ENCODE data around the gene CNTN1. TPM values are rescaled to one million over a fixed set of nuclear protein-coding genes. Genes with fewer than 3 reads are reported as not detected.

Gene CNTN1
- total and polyA plus RNA-seq, 2 of the 13 experiments (the other 11 are each of a cell fraction or from before 2014, with no cell fraction given) = 0.01 to 0.07 TPM

DNA sequence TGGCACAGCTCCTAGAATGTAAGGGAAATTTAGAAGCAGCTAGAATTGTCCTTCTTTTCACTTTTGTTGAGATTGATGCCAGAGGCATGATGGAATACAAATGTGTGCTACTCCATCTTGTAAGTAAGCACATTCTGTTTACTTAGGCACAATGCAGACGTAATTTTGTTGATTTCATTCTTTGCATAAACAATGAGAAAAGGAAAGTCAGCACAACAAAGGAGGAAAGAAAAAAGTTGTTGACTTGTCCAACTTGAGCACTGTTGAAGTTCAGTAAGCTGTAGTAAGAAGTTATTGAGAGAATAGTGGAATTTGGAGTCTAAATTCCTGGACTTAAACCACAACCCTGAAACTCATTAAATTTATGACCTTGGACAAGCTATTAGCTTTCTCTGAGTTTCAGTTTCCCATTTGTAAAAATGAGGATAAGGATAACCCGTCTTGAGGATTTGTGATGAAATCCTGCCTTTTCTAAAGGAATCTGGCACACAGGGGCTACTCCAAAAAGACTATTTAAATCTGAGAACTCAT is 19.4 kb upstream of the CNTN1 start:
- FAIRE-seq = no peak
- Histone ChIP-seq H2AFZ (ENCODE audit: low read length) (no peak overlapping the region), H3K36me3 (replicated peaks in 1 of 2; ENCODE audit: control insufficient read depth in 1 of 2, insufficient read depth in 2 of 2, low read length in 2 of 2) (no peaks in the 10 kb centered on the region), H4K20me1 (ENCODE audit: insufficient read depth, low read length) (no peaks in the 10 kb centered on the region), H3K9me3 (ENCODE audit: low read length) (peaks cover 7% of the 10 kb centered on the region), H3K27ac (ENCODE audit: extremely low read length, insufficient read depth, low read length) (no peak overlapping the region), H3K27me3 (ENCODE audit: control insufficient read depth in 1 of 2, insufficient read depth in 2 of 2, low read length in 2 of 2) (no peaks in the 10 kb centered on the region), H3K4me1 (ENCODE audit: insufficient read depth, low read length) (no peaks in the 10 kb centered on the region), H3K79me2 (ENCODE audit: insufficient read depth, low read length) (no peaks in the 10 kb centered on the region), H3K4me3 (replicated peaks in 1 of 3; ENCODE audit: insufficient read depth in 1 of 3, low read depth in 2 of 3, low read length in 3 of 3) (no peak overlapping the region), H3K9ac (ENCODE audit: insufficient read depth, low read depth, low read length) (no peak overlapping the region), H3K4me2 (ENCODE audit: low read depth, low read length) (no peak overlapping the region)
- in situ Hi-C loops (cut with HindIII; ENCODE audit: extremely low pct_ligation_motif_present, low pct_unique_long_range_greater_than_20kb) = no loop called here
- TF ChIP-seq ZBTB7A (CRISPR knock-in tag; IDR thresholded peaks at IDR 0.05) = no peak
- TF ChIP-seq, protein P1, sequence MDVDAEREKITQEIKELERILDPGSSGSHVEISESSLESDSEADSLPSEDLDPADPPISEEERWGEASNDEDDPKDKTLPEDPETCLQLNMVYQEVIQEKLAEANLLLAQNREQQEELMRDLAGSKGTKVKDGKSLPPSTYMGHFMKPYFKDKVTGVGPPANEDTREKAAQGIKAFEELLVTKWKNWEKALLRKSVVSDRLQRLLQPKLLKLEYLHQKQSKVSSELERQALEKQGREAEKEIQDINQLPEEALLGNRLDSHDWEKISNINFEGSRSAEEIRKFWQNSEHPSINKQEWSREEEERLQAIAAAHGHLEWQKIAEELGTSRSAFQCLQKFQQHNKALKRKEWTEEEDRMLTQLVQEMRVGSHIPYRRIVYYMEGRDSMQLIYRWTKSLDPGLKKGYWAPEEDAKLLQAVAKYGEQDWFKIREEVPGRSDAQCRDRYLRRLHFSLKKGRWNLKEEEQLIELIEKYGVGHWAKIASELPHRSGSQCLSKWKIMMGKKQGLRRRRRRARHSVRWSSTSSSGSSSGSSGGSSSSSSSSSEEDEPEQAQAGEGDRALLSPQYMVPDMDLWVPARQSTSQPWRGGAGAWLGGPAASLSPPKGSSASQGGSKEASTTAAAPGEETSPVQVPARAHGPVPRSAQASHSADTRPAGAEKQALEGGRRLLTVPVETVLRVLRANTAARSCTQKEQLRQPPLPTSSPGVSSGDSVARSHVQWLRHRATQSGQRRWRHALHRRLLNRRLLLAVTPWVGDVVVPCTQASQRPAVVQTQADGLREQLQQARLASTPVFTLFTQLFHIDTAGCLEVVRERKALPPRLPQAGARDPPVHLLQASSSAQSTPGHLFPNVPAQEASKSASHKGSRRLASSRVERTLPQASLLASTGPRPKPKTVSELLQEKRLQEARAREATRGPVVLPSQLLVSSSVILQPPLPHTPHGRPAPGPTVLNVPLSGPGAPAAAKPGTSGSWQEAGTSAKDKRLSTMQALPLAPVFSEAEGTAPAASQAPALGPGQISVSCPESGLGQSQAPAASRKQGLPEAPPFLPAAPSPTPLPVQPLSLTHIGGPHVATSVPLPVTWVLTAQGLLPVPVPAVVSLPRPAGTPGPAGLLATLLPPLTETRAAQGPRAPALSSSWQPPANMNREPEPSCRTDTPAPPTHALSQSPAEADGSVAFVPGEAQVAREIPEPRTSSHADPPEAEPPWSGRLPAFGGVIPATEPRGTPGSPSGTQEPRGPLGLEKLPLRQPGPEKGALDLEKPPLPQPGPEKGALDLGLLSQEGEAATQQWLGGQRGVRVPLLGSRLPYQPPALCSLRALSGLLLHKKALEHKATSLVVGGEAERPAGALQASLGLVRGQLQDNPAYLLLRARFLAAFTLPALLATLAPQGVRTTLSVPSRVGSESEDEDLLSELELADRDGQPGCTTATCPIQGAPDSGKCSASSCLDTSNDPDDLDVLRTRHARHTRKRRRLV (CRISPR knock-in tag; IDR thresholded peaks at IDR 0.05) = no peak
- intact Hi-C loops (cut with micrococcal nuclease; ENCODE audit: unreplicated experiment) = no loop called here
- no peak for ATAC-seq
- ChIA-PET POLR2A (no interaction called here), CTCF (ENCODE audit: low intra/inter-chr PET ratio, low total read pairs) (no interaction called here)
- no peak for DNase-seq (ENCODE audit: low spot score)
- BruUV-seq (replicated peaks) = no TSS peak
- 2% methylated on average over 2 of the region's 2 CpGs for WGBS (ENCODE audit: low lambda C conversion rate)

DNA sequence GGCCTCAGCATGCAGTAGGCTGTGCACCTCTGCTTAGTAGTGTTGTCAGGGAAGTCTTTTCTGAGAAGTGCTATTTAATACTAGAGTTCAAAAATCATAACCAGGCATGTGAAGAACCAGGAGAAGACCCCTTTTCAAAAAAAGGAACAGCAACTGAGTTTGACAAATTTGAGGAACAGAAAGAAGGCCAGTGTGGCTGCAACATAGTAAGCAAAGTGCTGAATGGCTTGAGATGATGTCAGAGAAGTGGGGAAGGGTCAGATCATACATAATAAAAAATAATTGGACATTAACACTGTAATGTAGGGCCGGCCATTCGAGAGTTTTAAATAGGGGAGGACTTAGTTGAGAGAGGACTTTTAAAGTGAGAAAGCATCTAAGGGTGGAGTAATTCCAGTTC is 11.1 kb upstream of the CNTN1 start:
- Histone ChIP-seq H3K27ac (ENCODE audit: extremely low read length, insufficient read depth, low read length) (no peak overlapping the region), H3K4me2 (ENCODE audit: low read depth, low read length) (no peak overlapping the region), H3K4me1 (ENCODE audit: insufficient read depth, low read length) (no peaks in the 10 kb centered on the region), H3K27me3 (ENCODE audit: control insufficient read depth in 1 of 2, insufficient read depth in 2 of 2, low read length in 2 of 2) (no peaks in the 10 kb centered on the region), H3K9ac (ENCODE audit: insufficient read depth, low read depth, low read length) (no peak overlapping the region), H3K4me3 (replicated peaks in 1 of 3; ENCODE audit: insufficient read depth in 1 of 3, low read depth in 2 of 3, low read length in 3 of 3) (no peak overlapping the region), H2AFZ (ENCODE audit: low read length) (no peak overlapping the region), H4K20me1 (ENCODE audit: insufficient read depth, low read length) (no peaks in the 10 kb centered on the region), H3K36me3 (replicated peaks in 1 of 2; ENCODE audit: control insufficient read depth in 1 of 2, insufficient read depth in 2 of 2, low read length in 2 of 2) (no peaks in the 10 kb centered on the region), H3K79me2 (ENCODE audit: insufficient read depth, low read length) (no peaks in the 10 kb centered on the region), H3K9me3 (ENCODE audit: low read length) (peaks cover 17% of the 10 kb centered on the region)
- WGBS (ENCODE audit: low lambda C conversion rate) = 0% methylated on average over 2 of the region's 2 CpGs
- no TSS peak for BruUV-seq (replicated peaks)
- ChIA-PET CTCF (ENCODE audit: low intra/inter-chr PET ratio, low total read pairs) (no interaction called here), POLR2A (no interaction called here)
- ATAC-seq = no peak
- no peak for DNase-seq (ENCODE audit: low spot score)
- FAIRE-seq = no peak
- intact Hi-C loops (cut with micrococcal nuclease; ENCODE audit: unreplicated experiment) = no loop called here
- in situ Hi-C loops (cut with HindIII; ENCODE audit: extremely low pct_ligation_motif_present, low pct_unique_long_range_greater_than_20kb) = no loop called here
- TF ChIP-seq, protein P2, sequence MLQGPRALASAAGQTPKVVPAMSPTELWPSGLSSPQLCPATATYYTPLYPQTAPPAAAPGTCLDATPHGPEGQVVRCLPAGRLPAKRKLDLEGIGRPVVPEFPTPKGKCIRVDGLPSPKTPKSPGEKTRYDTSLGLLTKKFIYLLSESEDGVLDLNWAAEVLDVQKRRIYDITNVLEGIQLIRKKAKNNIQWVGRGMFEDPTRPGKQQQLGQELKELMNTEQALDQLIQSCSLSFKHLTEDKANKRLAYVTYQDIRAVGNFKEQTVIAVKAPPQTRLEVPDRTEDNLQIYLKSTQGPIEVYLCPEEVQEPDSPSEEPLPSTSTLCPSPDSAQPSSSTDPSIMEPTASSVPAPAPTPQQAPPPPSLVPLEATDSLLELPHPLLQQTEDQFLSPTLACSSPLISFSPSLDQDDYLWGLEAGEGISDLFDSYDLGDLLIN (CRISPR knock-in tag; IDR thresholded peaks at IDR 0.05; ENCODE audit: borderline replicate concordance) = no peak
- TF ChIP-seq ZNF501 (CRISPR knock-in tag; IDR thresholded peaks at IDR 0.05) (no peak), ZNF768 (CRISPR knock-in tag; IDR thresholded peaks at IDR 0.05) (no peak), CHCHD3 (CRISPR knock-in tag; IDR thresholded peaks at IDR 0.05) (no peak), ZNF563 (CRISPR knock-in tag; IDR thresholded peaks at IDR 0.05) (no peak), CREB1 (IDR thresholded peaks at IDR 0.05) (no peak), CREB1 (CRISPR knock-in tag; IDR thresholded peaks at IDR 0.05) (no peak), ZNF260 (CRISPR knock-in tag; IDR thresholded peaks at IDR 0.05; ENCODE audit: borderline replicate concordance, low read depth) (no peak), KLF9 (CRISPR knock-in tag; IDR thresholded peaks at IDR 0.05; ENCODE audit: low read depth) (no peak), ASH2L (IDR thresholded peaks at IDR 0.05; ENCODE audit: insufficient read length, low read depth, low read length) (no peak)
- TF ChIP-seq, protein P3, sequence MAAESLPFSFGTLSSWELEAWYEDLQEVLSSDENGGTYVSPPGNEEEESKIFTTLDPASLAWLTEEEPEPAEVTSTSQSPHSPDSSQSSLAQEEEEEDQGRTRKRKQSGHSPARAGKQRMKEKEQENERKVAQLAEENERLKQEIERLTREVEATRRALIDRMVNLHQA (CRISPR knock-in tag; IDR thresholded peaks at IDR 0.05) = no peak

Measured in HepG2 (cell line).